HepG2 (cell line): ENCODE measurements around the gene FOXD2. TPM values are rescaled to one million over a fixed set of nuclear protein-coding genes. Genes with fewer than 3 reads are reported as not detected.
A peak's percentile ranks its signal among the peaks of the same experiment; 100 is the strongest.

Source experiments
- ARID2 ChIP-seq: sonication (generic); formaldehyde crosslinking; IDR thresholded peaks from 2 replicates; pipeline ENCODE4 v1.8.1; 2022; ENCODE audit warnings: mild to moderate bottlenecking, missing genetic modification reagents, borderline replicate concordance
- DMAP1 ChIP-seq: IDR thresholded peaks from 2 replicates; pipeline ENCODE4 v1.6.1; 2016
- ELK4 ChIP-seq: sonication (generic); formaldehyde crosslinking; IDR thresholded peaks from 2 replicates; pipeline ENCODE4 v1.9.0; 2021; ENCODE audit warnings: missing genetic modification reagents, borderline replicate concordance
- FOXA1 ChIP-seq, 2 experiments: fragments of 450-650 bp in 1 of 2; sonication (generic) in 1 of 2; formaldehyde crosslinking in 1 of 2; IDR thresholded peaks; 2 replicates each; pipeline versions ENCODE4 v1.4.0 to v1.6.1; 2016 to 2020; ENCODE audit warnings: missing genetic modification reagents in 1 of 2
- HMGXB4 ChIP-seq, 2 experiments: sonication (generic) in 1 of 2; formaldehyde crosslinking in 1 of 2; IDR thresholded peaks; 2 replicates each; pipeline versions ENCODE4 v1.4.0 to v1.6.1; 2018 to 2020; ENCODE audit warnings: missing genetic modification reagents in 2 of 2, borderline replicate concordance in 1 of 2, low read depth in 1 of 2, mild to moderate bottlenecking in 1 of 2, missing biosample characterization in 1 of 2
- IRF2 ChIP-seq: IDR thresholded peaks from 2 replicates; pipeline ENCODE4 v1.6.1; 2018; ENCODE audit warnings: missing genetic modification reagents, missing compliant biosample characterization
- KAT8 ChIP-seq: IDR thresholded peaks from 2 replicates; pipeline ENCODE4 v1.6.1; 2016; ENCODE audit warnings: missing genetic modification reagents, missing compliant biosample characterization
- MTA1 ChIP-seq: sonication (generic); formaldehyde crosslinking; IDR thresholded peaks from 2 replicates; pipeline ENCODE4 v1.4.0; 2020; ENCODE audit warnings: missing genetic modification reagents, mild to moderate bottlenecking, borderline replicate concordance
- PHF5A ChIP-seq: IDR thresholded peaks from one replicate; pipeline ENCODE4 v1.6.1; 2018; ENCODE audit warnings: low read depth, missing genetic modification reagents; ENCODE audit not compliant: unreplicated experiment
- ZFX ChIP-seq: sonication (generic); formaldehyde crosslinking; IDR thresholded peaks from 2 replicates; pipeline ENCODE4 v1.4.0; 2020; ENCODE audit warnings: mild to moderate bottlenecking, low read depth, missing genetic modification reagents, moderate library complexity
- ZNF17 ChIP-seq: sonication (generic); formaldehyde crosslinking; IDR thresholded peaks from 2 replicates; pipeline ENCODE4 v1.5.0; 2020; ENCODE audit warnings: mild to moderate bottlenecking, missing genetic modification reagents
- ZNF30 ChIP-seq: sonication (generic); formaldehyde crosslinking; IDR thresholded peaks from 2 replicates; pipeline ENCODE4 v1.5.0; 2020; ENCODE audit warnings: mild to moderate bottlenecking, missing genetic modification reagents
- ZNF407 ChIP-seq: sonication (generic); formaldehyde crosslinking; IDR thresholded peaks from one replicate; pipeline ENCODE4 v1.5.1; 2020; ENCODE audit warnings: mild to moderate bottlenecking, missing genetic modification reagents; ENCODE audit errors: not compliant biosample characterization
- ZNF512 ChIP-seq: sonication (generic); formaldehyde crosslinking; IDR thresholded peaks from 2 replicates; pipeline ENCODE4 v1.4.0; 2020; ENCODE audit warnings: mild to moderate bottlenecking, missing genetic modification reagents
- ZNF547 ChIP-seq: sonication (generic); formaldehyde crosslinking; IDR thresholded peaks from 2 replicates; pipeline ENCODE4 v1.5.1; 2020; ENCODE audit warnings: mild to moderate bottlenecking, missing genetic modification reagents
- ZNF549 ChIP-seq: sonication (generic); formaldehyde crosslinking; IDR thresholded peaks from 2 replicates; pipeline ENCODE4 v1.5.0; 2020; ENCODE audit warnings: missing genetic modification reagents
- ZNF619 ChIP-seq: sonication (generic); formaldehyde crosslinking; IDR thresholded peaks from 2 replicates; pipeline ENCODE4 v1.4.0; 2020; ENCODE audit warnings: mild to moderate bottlenecking, missing genetic modification reagents
- polyA plus RNA-seq, 8 experiments: library from polyadenylated mRNA; depleted of rRNA in 3 of 8; stranded (reverse) in 7 of 8; unstranded in 1 of 8; fragments of >200 nt; fragmentation: Illumina TruSeq in 4 of 8; extraction: Trizol in 4 of 8; gene quantifications; 2 replicates each; pipeline versions ENCODE4 v1.2.1 to v1.2.3, GENCODE V29; 2011 to 2016; ENCODE audit warnings: low read depth in 4 of 8, missing spikeins in 1 of 8, mixed read lengths in 1 of 8; ENCODE audit not compliant: insufficient read depth in 1 of 8
- total RNA-seq, 5 experiments: library from RNA; depleted of rRNA; stranded (reverse); fragments of >200 nt; fragmentation: Illumina TruSeq; extraction: Trizol; gene quantifications; 2 replicates each; pipeline ENCODE4 v1.2.3, GENCODE V29; 2016; ENCODE audit warnings: low read depth in 1 of 5

FOXD2 gene
- total and polyA plus RNA-seq, 2 of the 13 experiments (the other 11 are each of a cell fraction or from before 2014, with no cell fraction given) = 0.01 to 0.09 TPM

- no peak for TF ChIP-seq ZNF512 (CRISPR knock-in tag)
- no peak for TF ChIP-seq ZNF549 (CRISPR knock-in tag)
- no peak for TF ChIP-seq KAT8 (CRISPR knock-in tag)
- TF ChIP-seq ZNF407 (CRISPR knock-in tag) = no peak
- no peak for TF ChIP-seq HMGXB4 (CRISPR knock-in tag; IDR thresholded peaks at IDR 0.05; ENCODE audit: borderline replicate concordance in 1 of 2, low read depth in 1 of 2)
- TF ChIP-seq ARID2 (CRISPR knock-in tag) = peak; percentile 83; the same call in 1 of the 2 replicates
- no peak for TF ChIP-seq ZNF30 (CRISPR knock-in tag)
- TF ChIP-seq ZNF619 (CRISPR knock-in tag) = peak; percentile 40; the same call in 1 of the 2 replicates
- TF ChIP-seq DMAP1 (CRISPR knock-in tag) = no peak; the same call in 1 of the 2 replicates
- TF ChIP-seq ZNF547 = peak; percentile 72; the same call in 1 of the 2 replicates
- TF ChIP-seq ZFX (CRISPR knock-in tag) = peak; percentile 51; the same call in 1 of the 2 replicates
- peak; percentile 70 for TF ChIP-seq MTA1 (CRISPR knock-in tag)
- peak; percentile 85; the same call in 1 of the 2 replicates for TF ChIP-seq IRF2 (CRISPR knock-in tag)
- no peak for TF ChIP-seq ZNF17 (CRISPR knock-in tag)
- TF ChIP-seq FOXA1 (IDR thresholded peaks at IDR 0.05) = peak; percentile 78
- TF ChIP-seq FOXA1 (CRISPR knock-in tag; IDR thresholded peaks at IDR 0.05) = peak; percentile 99
- TF ChIP-seq ELK4 (CRISPR knock-in tag) = no peak
- peak; percentile 49 for TF ChIP-seq PHF5A
These were observed 40.2 kb downstream of the FOXD2 start (continued) for GRCh38 chr1:47478090-47478489.
